Right lobe of liver (tissue), 4 donors: Measurements from ENCODE around the gene P2RY14.

Experiments
- CTCF ChIP-seq, 4 donors: fragments of 200-600 bp in 3 of 4; fragments of 450-650 bp in 1 of 4; IDR thresholded peaks; one replicate each; pipeline versions ENCODE4 v1.5.1 to v1.8.0; 2016 to 2022; ENCODE audit warnings: antibody characterized with exemption in 4 of 4, mild to moderate bottlenecking in 2 of 4
- POLR2A ChIP-seq: fragments of 450-650 bp; IDR thresholded peaks from one replicate; pipeline ENCODE4 v1.6.1; 2017; ENCODE audit warnings: antibody characterized with exemption, mild to moderate bottlenecking
- donor health status: DM: no; HTN: no; CAD: no.
- donor health status: DM: no; HTN: no; CAD: no.
- donor health status: DM: no; HTN: yes; CAD: no.

- no peak for TF ChIP-seq POLR2A
- TF ChIP-seq CTCF (IDR thresholded peaks at IDR 0.05) = no peak
Observed at GRCh38 chr3:151203051-151203420, 75.3 kb downstream of the P2RY14 start, which contains the start of gene GPR171.
